GM18505 (cell line): ENCODE measurements around the gene GOLPH3L.
"Not testable (repeated sequence)": the region's sequence is repeated elsewhere in the genome, so short reads cannot be mapped to it uniquely, and the experiment has no call there.

ENCODE experiments used
- ATAC-seq: cut with Tn5 transposase; IDR thresholded peaks from one replicate; pipeline ENCODE4 v1.9.1; 2021; ENCODE audit not compliant: unreplicated experiment
- POLR2A ChIP-seq: IDR thresholded peaks from 4 replicates; pipeline ENCODE4 v1.6.1; 2011; ENCODE audit warnings: borderline replicate concordance; ENCODE audit not compliant: insufficient read depth, insufficient read length; ENCODE audit errors: extremely low read depth

Gene GOLPH3L

DNA sequence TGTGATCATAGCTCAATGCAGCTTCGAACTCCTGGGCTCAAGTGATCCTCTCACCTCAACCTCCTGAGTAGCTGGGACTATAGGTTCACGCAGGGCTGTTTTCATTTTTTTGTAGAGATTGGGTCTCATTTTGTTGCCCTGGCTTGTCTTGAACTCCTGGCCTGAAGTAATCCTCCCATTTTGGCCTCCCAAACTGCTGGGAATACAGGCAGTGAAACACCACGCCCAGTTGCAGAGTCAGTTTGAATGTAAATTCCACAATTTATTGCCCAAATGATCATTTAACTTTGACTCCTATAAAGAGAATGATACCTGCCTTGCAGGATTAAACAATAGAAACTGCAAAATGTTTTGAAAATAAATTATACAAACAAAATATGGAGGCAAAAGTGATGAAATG is 10.7 kb downstream of the GOLPH3L start:
- no peak for ATAC-seq
- TF ChIP-seq POLR2A: no peak

DNA sequence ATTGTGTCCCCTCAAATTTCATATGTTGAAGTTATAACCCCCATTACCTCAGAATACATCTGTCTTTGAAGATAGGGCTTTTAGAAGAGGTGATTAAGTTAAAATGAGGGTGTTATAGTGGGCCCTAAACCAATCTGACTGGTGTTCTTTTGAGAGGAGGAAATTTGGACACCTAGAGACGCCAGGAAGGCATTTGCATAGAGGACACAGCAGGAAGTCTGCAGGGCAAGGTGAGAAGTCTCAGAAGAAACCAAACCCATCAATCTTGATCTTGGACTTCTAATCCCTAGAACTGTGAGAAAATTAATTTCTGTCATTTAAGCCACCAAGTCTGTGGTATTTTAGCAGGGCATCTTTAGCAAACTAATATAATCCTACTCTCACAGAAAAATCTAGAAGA is 13.0 kb downstream of the GOLPH3L start:
- no peak for ATAC-seq

DNA sequence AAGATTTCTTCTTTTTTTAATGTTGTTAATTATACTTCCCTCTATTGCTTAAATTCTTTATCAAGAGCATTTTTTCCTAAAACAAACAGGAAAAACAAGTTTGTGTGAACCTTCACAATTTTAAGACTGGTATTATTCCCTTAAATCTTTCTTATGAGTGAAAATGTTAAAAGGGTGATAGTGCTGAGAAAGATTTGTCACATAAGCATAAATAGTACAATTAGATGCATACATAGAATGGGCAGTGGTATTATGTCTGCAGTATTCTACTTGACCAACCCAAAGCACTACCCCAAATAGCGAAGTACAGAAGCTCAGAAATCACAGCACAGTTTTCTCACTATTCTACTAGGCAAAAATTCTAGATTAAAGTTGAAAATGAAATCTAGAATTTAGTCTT is 18.0 kb downstream of the GOLPH3L start:
- no peak for ATAC-seq
- no peak for TF ChIP-seq POLR2A

More for the DNA sequence above, 13.0 kb downstream of the GOLPH3L start:
- TF ChIP-seq POLR2A: no peak

DNA sequence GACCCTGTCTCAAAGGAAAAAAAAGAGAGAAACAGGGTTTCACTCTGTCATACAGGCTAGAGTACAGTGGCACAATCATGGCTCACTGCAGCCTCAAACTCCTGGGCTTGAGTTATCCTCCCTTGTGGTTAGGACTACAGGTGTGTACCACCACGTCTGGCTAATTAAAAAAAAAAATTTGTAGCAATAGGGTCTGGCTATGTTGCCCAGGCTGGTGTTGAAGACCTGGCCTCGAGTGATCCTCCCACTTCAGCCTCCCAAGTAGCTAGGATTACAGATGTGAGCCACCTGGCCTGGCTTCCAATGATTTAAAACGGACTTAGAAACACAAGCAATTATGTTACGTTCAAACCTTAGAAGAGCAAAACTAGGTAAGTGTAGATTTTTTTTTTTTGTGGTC is 22.1 kb downstream of the GOLPH3L start:
- TF ChIP-seq POLR2A: no peak

DNA sequence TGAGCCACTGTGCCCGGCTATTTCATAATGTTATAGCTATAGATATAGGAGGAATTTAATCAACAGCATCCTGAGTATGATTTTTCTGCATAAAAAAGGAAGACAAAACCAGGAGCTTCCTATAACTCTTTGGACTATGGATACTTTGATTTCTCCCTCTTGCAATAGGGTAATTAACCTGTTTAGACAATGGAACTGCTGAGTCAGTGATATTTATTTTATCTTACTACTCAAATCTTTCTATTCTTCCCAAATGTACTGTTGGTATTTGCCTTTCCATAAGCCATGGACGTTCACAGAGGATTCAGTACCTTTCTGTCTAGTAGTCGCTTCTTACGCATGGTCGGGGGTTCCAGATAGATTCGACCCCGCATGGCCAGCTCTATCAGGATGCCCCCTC is 33.6 kb downstream of the GOLPH3L start:
- ATAC-seq: no peak
- no peak for TF ChIP-seq POLR2A

More for the DNA sequence above, 22.1 kb downstream of the GOLPH3L start:
- no peak for ATAC-seq

DNA sequence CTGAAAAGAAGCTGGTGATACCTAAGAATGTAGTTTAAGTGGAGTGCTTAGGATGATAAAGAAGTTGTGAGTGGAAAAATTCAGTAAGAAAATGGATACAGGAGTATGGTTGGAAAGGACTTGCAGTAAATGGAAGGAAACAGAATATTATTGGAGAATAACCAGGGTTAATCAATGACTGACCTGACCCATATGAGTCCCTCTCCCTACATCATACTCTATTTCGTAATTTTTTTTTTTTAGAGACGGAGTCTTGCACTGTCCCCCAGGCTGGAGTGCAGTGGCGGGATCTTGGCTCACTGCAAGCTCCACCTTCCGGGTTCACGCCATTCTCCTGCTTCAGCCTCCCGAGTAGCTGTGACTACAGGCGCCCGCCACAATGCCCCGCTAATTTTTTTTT is 34.1 kb downstream of the GOLPH3L start:
- TF ChIP-seq POLR2A: no peak
- ATAC-seq: no peak

DNA sequence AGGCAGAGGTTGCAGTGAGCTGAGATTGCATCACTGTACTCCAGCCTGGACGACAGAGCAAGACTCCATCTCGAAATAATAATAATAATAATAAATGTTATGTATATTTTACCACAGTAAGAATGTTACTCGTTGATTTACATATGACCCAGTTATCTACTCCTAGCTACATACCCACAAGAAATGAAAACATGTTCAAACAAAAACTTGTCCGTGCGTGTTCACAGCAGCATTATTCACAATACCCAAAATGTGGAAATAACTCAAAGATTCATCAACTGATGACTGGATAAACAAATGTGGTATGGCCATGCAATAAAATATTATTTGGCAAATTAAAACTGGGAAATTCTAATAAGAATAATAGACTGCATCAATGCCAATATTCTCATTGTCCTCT is 35.8 kb downstream of the GOLPH3L start:
- no peak for ATAC-seq
- no peak for TF ChIP-seq POLR2A

DNA sequence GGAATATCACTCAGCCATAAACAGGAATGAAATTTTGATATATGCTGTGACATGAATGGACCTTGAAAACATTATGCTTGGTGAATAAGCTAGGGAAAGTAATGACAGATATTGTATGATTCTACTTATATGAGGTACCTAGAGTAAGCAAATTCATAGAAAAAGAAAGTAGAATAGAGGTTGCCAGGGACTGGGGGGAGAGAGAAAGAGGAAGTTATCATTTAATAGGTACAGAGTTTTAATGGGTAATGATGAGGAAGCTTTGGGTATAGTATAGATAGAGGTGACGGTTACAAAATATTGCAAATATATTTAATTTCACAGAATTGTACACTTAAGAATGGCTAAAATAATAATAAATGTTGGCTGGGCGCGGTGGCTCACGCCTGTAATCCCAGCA is 36.4 kb downstream of the GOLPH3L start:
- ATAC-seq: no peak
- TF ChIP-seq POLR2A: no peak

DNA sequence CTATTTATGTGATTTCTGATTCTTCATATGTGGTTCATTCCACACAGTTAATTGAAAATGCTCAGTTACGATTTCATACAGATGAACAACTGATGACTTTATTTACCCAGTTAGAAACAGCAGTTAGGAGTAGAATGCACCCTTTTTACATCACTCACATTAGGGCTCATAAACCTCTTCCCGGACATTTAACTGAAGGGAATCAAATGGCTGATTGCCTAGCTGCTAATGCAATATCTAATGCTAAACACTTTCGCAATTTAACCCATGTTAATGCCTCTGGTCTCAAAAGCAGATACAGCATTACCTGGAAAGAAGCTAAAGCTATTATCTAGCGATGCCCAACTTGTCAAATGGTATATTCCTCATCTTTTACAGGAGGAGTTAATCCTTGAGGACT is 39.9 kb downstream of the GOLPH3L start:
- not testable (repeated sequence) for ATAC-seq

DNA sequence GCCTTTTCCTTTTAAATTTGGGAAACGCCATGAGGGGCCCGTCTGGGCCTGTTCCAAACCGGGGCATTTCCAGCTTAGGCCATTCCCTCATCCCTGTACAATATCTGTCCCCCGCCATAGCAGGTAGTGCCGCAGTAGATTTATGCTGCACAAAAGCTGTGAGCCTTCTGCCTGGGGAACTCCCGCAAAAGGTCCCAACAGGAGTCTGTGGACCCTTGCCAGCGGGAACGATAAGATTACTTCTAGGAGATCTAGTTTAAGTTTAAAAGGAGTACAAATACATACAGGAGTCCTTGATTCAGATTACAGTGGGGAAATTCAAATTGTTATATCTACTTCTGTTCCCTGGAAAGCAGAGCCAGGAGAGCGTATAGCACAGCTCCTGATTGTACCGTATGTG is 42.3 kb downstream of the GOLPH3L start:
- ATAC-seq: not testable (repeated sequence)

DNA sequence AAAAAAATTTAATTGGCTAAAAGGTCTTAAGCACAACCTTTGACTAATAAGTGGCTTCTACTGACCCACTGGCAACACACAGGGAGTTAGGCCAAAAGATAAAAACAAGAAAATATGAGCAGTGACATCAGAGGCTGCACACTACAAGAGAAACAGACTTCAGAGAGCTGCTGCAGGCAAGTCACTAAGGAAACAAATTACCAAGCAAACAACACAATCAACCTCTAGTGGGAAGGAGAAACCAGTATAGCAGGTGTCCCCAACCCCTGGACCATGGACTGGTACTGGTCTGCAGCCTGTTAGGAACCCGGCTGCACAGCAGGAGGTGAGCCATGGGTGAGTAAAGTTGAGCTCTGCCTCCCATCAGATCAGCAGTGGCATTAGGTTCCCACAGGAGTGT is 46.8 kb downstream of the GOLPH3L start:
- no peak for TF ChIP-seq POLR2A
- no peak for ATAC-seq

DNA sequence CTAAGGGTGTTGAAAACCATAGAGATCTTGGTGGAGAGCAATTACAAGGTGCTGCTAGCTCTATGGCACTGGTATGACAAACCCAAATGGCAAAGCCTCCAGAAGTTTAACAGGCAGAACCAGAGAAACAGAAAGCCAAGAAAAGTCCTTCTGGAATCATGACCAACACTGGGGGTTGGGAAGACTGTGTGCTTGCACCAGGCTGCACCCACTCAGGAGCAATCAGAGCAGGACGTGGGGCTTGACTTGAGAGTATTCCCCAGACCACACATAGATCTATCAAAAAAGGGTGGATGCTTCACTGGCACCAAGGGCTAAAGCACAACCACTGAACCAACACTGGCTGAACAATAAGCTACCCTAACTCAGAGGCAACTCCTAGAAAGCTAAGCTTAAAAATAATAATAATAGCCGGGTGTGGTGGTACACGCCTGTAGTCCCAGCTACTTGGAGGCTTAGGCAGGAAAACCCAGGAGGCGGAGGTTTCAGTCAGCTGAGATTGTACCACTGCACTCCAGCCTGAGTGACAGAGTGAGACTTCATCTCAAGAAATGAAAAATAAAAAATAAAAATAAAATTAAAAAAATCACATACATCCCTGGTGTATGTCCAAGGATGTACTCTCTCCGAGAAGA is 47.4 kb downstream of the GOLPH3L start:
- no peak for TF ChIP-seq POLR2A
- ATAC-seq: no peak

DNA sequence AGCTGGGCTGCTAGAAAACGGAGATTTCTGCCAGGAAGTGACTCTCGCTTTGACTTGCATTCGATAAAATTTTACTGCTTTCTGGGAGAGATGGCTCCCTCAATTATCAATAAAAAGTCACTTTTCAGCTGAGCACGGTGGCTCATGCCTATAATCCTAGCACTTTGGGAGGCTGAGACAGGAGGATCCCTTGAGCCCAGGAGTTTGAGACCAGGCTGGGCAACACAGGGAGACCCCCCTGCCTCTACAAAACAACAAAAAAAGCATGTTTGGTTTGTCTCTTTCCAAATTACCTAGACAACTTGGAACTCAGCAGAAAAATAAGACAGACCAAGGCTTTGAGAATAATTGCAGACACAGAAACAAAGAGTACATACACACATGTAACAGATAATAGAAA is 54.7 kb downstream of the GOLPH3L start:
- ATAC-seq: no peak
- TF ChIP-seq POLR2A: no peak

DNA sequence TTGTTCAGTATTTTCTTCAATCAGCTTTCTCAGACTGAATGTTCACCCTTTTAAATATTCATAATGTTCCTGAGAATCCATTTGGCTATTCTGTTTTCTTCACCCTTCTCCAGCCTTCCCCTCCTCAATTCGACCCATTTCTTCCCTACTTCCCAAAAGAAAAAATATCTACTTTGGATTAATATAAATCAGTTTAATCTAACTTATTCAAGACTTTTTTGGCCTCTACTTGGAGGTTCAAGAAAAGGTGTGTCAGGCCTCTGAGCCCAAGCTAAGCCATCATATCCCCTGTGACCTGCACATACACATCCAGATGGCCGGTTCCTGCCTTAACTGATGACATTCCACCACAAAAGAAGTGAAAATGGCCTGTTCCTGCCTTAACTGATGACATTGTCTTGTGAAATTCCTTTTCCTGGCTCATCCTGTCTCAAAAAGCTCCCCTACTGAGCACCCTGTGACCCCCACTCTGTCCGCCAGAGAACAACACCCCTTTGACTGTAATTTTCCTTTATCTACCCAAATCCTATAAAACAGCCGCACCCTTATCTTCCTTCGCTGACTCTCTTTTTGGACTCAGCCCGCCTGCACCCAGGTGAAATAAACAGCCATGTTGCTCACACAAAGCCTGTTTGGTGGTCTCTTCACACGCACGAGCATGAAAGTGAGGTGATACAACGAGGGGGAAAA is 55.7 kb downstream of the GOLPH3L start:
- ATAC-seq: not testable (repeated sequence)

DNA sequence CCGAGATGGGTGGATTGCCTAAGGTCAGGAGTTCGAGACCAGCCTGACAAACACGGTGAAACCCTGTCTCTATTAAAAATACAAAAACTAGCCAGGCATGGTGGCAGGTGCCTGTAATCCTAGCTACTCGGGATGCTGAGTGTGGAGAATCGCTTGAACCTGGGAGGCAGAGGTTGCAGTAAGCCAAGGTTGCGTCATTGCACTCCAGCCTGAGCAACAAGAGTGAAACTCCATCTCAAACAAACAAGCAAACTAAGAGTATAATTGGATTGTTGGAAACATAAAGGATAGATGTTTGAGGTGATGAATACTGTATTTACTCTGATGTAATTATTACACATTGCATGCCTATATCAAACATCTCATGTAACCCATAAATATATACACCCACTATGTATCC is 58.5 kb downstream of the GOLPH3L start:
- ATAC-seq: not testable (repeated sequence)

DNA sequence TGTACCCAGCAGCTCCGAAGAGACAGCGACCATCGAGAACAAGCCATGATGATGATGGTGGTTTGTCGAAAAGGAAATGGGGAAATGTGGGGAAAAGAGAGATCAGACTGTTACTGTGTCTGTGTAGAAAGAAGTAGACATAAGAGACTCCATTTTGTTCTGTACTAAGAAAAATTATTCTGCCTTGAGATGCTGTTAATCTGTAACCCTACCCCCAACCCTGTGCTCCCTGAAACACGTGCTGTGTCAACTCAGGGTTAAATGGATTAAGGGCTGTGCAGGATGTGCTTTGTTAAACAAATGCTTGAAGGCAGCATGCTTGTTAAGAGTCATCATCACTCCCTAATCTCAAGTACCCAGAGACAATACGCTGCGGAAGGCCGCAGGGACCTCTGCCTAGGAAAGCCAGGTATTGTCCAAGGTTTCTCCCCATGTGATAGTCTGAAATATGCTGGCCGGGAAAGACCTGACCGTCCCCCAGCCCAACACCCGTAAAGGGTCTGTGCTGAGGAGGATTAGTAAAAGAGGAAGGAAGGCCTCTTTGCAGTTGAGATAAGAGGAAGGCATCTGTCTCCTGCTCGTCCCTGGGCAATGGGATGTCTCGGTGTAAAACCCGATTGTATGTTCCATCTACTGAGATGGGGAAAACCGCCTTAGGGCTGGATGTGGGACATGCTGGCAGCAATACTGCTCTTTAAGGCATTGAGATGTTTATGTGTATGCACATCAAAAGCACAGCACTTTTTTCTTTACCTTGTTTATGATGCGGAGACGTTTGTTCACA is 61.9 kb downstream of the GOLPH3L start:
- ATAC-seq: not testable (repeated sequence)
